SK-N-SH (cell line): Measurements from ENCODE around the gene COQ10B. TPM values are rescaled to one million over a fixed set of nuclear protein-coding genes. Genes with fewer than 3 reads are reported as not detected.

Source experiments
- CTCF ChIA-PET: fragments of 300-600, 350-600 bp; formaldehyde crosslinking; extraction: SDS; loops from one replicate; lab custom pipeline; 2021; lab: Yijun Ruan, JAX
- POLR2A ChIA-PET: fragments of 350-600 bp; sonication (Branson Sonifier 250); formaldehyde crosslinking; extraction: SDS; loops from one replicate; lab custom pipeline; 2020; ENCODE audit warnings: antibody characterized with exemption, inconsistent platforms; lab: Yijun Ruan, JAX
- DNase-seq: peaks from one replicate; pipeline ENCODE4 v3.0.0; 2012
- H2AFZ ChIP-seq: fragments of 200-600 bp; sonication (generic); 2 replicates; pipeline ENCODE4 v1.8.1; 2016; ENCODE audit warnings: antibody characterized with exemption, mild to moderate bottlenecking, low read depth
- H3F3A ChIP-seq: fragments of 200-600 bp; sonication (generic); replicated peaks from 2 replicates; pipeline ENCODE3; 2016; ENCODE audit warnings: antibody characterized with exemption, mild to moderate bottlenecking; ENCODE audit not compliant: insufficient read depth
- H3K27ac ChIP-seq, 2 experiments: fragments of 200-500 bp in 1 of 2; fragments of 200-600 bp in 1 of 2; sonication (Bioruptor generic) in 1 of 2; sonication (generic), shearing (Covaris generic) in 1 of 2; 2 replicates each; pipeline versions ENCODE4 v1.5.1 to v1.6.1; 2014 to 2016; ENCODE audit warnings: low read depth in 2 of 2, inconsistent platforms in 1 of 2, low read length in 1 of 2, mild to moderate bottlenecking in 1 of 2, mixed read lengths in 1 of 2
- H3K27me3 ChIP-seq: fragments of 200-600 bp; sonication (generic), shearing (Covaris generic); 2 replicates; pipeline ENCODE4 v1.6.1; 2016; ENCODE audit warnings: mixed run types; ENCODE audit not compliant: insufficient read depth
- H3K36me3 ChIP-seq, 2 experiments: fragments of 200-500 bp in 1 of 2; fragments of 200-600 bp in 1 of 2; sonication (Bioruptor generic) in 1 of 2; sonication (generic) in 1 of 2; replicated peaks in 1 of 2; 2 replicates each; pipeline versions ENCODE3 to v1.5.1; 2014 to 2016; ENCODE audit warnings: low read length in 1 of 2, mild to moderate bottlenecking in 1 of 2; ENCODE audit not compliant: insufficient read depth in 2 of 2, control insufficient read depth in 1 of 2
- H3K4me1 ChIP-seq, 2 experiments: fragments of 200-500 bp in 1 of 2; fragments of 200-600 bp in 1 of 2; sonication (Bioruptor generic) in 1 of 2; sonication (generic), shearing (Covaris generic) in 1 of 2; 2 replicates each; pipeline versions ENCODE4 v1.5.1 to v1.6.1; 2014 to 2016; ENCODE audit warnings: low read depth in 1 of 2, low read length in 1 of 2, mixed run types in 1 of 2; ENCODE audit not compliant: insufficient read depth in 2 of 2, control insufficient read depth in 1 of 2
- H3K4me2 ChIP-seq: fragments of 200-600 bp; sonication (generic), shearing (Covaris generic); 2 replicates; pipeline ENCODE4 v1.6.1; 2017; ENCODE audit warnings: mixed run types
- H3K4me3 ChIP-seq, 2 experiments: fragments of 200-500 bp in 1 of 2; fragments of 200-600 bp in 1 of 2; sonication (Bioruptor generic) in 1 of 2; sonication (generic), shearing (Covaris generic) in 1 of 2; 2 replicates each; pipeline versions ENCODE4 v1.5.1 to v1.8.1; 2014 to 2016; ENCODE audit warnings: low read depth in 2 of 2, inconsistent platforms in 1 of 2, low read length in 1 of 2, mild to moderate bottlenecking in 1 of 2, mixed read lengths in 1 of 2, moderate library complexity in 1 of 2
- H3K79me2 ChIP-seq: fragments of 200-600 bp; sonication (generic); 2 replicates; pipeline ENCODE4 v1.8.1; 2017; ENCODE audit warnings: mild to moderate bottlenecking; ENCODE audit not compliant: insufficient read depth
- H3K9ac ChIP-seq: fragments of 200-600 bp; sonication (generic); 2 replicates; pipeline ENCODE4 v1.6.1; 2017; ENCODE audit warnings: mixed run types
- H3K9me2 ChIP-seq: fragments of 200-600 bp; sonication (generic); 2 replicates; pipeline ENCODE4 v1.6.1; 2017; ENCODE audit warnings: mixed run types
- H3K9me3 ChIP-seq: fragments of 200-600 bp; sonication (generic); 2 replicates; pipeline ENCODE4 v1.6.1; 2017; ENCODE audit warnings: mixed run types, mild to moderate bottlenecking, moderate library complexity
- H4K20me1 ChIP-seq: fragments of 200-600 bp; sonication (generic); 2 replicates; pipeline ENCODE4 v1.6.1; 2017; ENCODE audit warnings: mild to moderate bottlenecking, mixed run types; ENCODE audit not compliant: insufficient read depth
- GABPA ChIP-seq: IDR thresholded peaks from 2 replicates; pipeline ENCODE4 v1.4.0; 2012; ENCODE audit warnings: low read depth, mild to moderate bottlenecking
- NRF1 ChIP-seq: IDR thresholded peaks from 2 replicates; pipeline ENCODE4 v1.6.1; 2012; ENCODE audit warnings: low read depth, mild to moderate bottlenecking, low read length
- RAD21 ChIP-seq: IDR thresholded peaks from 2 replicates; pipeline ENCODE4 v1.6.1; 2012; ENCODE audit warnings: mild to moderate bottlenecking, low read length
- RFX5 ChIP-seq: IDR thresholded peaks from 2 replicates; pipeline ENCODE4 v1.6.1; 2012; ENCODE audit warnings: mild to moderate bottlenecking, improper control_type of control experiment, low read length
- SIN3A ChIP-seq: IDR thresholded peaks from 2 replicates; pipeline ENCODE4 v1.6.1; 2012; ENCODE audit warnings: low read depth, mild to moderate bottlenecking, low read length, moderate library complexity, borderline replicate concordance
- TAF1 ChIP-seq: IDR thresholded peaks from 2 replicates; pipeline ENCODE4 v1.6.1; 2012; ENCODE audit warnings: low read depth, mild to moderate bottlenecking, low read length, moderate library complexity, borderline replicate concordance
- YY1 ChIP-seq: IDR thresholded peaks from 2 replicates; pipeline ENCODE4 v1.4.0; 2012; ENCODE audit warnings: low read depth, mild to moderate bottlenecking
- WGBS: methylation state at CpG from one replicate; pipeline ENCODE4 v1.1.6; 2017; ENCODE audit warnings: low lambda C conversion rate; 5-methylcytosine and 5-hydroxymethylcytosine counted together
- polyA plus RNA-seq, 3 experiments: library from polyadenylated mRNA; depleted of rRNA; stranded (reverse); fragments of >200 nt; gene quantifications; 2 replicates each; pipeline ENCODE4 v1.2.3, GENCODE V29; 2012
- TF ChIP-seq, protein P1 (sequence below): fragments of 200-600 bp; sonication (generic); IDR thresholded peaks from 2 replicates; pipeline ENCODE4 v1.6.1; 2017; ENCODE audit warnings: antibody characterized with exemption, mild to moderate bottlenecking, moderate library complexity
- TF ChIP-seq, protein P2 (sequence below): IDR thresholded peaks from 2 replicates; pipeline ENCODE4 v1.4.0; 2012; ENCODE audit warnings: low read depth, borderline replicate concordance
- TF ChIP-seq, protein P3 (sequence below): IDR thresholded peaks from 2 replicates; pipeline ENCODE4 v1.4.0; 2012; ENCODE audit warnings: low read depth

The COQ10B gene
- polyA plus RNA-seq, 1 of the 3 experiments (the other 2 are of a cell fraction): 3.6 TPM

DNA sequence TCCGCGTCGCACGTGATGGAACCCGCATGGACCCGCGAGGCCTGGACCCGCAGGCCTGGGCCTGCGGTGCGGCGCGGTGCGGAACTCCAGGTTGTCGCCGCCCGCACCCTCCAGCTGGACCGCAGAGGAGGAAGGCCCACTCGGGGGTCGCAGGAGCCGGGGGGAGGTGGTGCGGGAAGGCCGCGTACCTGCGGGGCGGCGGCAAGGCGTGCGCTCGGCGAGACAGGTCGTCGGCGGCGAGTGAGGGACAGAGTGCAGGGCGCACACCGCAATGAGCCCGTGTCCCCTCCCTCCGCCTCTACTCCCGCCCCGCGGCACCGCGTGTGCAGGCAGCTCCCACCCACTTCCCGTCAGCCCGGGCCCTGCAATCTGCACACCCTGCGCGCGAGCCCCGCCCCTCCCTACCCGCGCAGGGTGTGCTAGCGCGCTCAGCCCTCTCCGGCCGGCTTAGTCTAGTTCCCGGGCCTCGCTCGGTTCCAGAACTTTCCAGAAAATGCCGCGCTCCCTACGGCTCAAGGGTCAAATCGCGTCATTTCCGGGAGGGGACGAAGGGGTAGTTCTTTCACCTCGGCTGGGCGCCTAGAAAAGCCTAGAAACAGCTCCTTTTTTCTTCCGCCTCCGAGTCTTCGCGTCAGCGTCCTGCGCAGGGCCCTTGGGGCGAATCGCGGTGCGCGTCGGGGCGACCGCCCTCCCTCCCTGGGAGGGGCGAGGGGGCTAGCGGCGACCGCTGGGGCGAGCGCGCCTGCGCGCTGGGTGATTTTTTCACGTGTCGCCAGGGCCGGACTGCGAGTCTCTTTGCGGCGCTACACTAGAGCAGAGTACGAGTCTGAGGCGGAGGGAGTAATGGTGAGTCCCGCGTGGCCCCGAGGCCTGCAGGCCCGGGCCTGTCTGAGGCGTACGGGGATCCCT lies 46.5 kb downstream of the COQ10B start, which contains the start of the genes HSPD1 and HSPE1 (continued):
- TF ChIP-seq TAF1 (peak; percentile 93), SIN3A (peak; percentile 72), RAD21 (no peak), GABPA (peak; percentile 83), YY1 (peak; percentile 67)
- TF ChIP-seq, protein P1, sequence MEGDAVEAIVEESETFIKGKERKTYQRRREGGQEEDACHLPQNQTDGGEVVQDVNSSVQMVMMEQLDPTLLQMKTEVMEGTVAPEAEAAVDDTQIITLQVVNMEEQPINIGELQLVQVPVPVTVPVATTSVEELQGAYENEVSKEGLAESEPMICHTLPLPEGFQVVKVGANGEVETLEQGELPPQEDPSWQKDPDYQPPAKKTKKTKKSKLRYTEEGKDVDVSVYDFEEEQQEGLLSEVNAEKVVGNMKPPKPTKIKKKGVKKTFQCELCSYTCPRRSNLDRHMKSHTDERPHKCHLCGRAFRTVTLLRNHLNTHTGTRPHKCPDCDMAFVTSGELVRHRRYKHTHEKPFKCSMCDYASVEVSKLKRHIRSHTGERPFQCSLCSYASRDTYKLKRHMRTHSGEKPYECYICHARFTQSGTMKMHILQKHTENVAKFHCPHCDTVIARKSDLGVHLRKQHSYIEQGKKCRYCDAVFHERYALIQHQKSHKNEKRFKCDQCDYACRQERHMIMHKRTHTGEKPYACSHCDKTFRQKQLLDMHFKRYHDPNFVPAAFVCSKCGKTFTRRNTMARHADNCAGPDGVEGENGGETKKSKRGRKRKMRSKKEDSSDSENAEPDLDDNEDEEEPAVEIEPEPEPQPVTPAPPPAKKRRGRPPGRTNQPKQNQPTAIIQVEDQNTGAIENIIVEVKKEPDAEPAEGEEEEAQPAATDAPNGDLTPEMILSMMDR: no peak
- TF ChIP-seq, protein P2, sequence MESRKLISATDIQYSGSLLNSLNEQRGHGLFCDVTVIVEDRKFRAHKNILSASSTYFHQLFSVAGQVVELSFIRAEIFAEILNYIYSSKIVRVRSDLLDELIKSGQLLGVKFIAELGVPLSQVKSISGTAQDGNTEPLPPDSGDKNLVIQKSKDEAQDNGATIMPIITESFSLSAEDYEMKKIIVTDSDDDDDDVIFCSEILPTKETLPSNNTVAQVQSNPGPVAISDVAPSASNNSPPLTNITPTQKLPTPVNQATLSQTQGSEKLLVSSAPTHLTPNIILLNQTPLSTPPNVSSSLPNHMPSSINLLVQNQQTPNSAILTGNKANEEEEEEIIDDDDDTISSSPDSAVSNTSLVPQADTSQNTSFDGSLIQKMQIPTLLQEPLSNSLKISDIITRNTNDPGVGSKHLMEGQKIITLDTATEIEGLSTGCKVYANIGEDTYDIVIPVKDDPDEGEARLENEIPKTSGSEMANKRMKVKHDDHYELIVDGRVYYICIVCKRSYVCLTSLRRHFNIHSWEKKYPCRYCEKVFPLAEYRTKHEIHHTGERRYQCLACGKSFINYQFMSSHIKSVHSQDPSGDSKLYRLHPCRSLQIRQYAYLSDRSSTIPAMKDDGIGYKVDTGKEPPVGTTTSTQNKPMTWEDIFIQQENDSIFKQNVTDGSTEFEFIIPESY: peak; percentile 65; the same call in 1 of the 2 replicates
- TF ChIP-seq, protein P3, sequence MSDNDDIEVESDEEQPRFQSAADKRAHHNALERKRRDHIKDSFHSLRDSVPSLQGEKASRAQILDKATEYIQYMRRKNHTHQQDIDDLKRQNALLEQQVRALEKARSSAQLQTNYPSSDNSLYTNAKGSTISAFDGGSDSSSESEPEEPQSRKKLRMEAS: peak; percentile 90

DNA sequence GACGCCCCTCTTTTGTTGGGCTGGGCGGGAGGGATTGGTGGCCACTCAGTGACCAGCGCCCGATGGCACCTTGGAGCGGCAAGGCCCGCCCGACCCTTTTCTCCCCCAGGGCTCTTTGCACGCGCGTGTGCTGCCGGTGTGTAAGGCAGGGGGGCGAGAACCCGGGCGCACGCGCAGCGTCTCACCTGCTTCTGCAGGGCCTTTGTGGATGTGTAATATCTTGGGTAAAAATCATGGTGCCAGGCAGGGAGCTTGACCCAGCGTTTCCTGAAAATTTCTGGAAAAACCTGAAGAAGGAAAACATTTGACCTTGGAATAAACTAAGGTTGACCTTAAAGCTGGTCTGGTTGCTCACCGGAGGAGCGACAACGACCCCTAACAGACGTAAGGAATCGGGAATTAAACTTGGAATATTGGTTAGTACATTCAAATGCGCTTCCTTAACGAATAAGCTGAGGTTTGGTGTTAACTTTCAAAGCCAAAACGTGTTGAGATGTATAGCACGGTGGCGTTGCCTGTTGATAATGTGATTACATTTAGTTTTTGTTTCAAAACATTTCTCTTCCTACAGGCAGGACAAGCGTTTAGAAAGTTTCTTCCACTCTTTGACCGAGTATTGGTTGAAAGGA lies 47.3 kb downstream of the COQ10B start:
- H3K9me2 ChIP-seq: no peaks in the 10 kb centered on the region
- peak overlapping the region; percentile 73 for H3K9ac ChIP-seq
- H2AFZ ChIP-seq: peak overlapping the region; percentile 15
- no peaks in the 10 kb centered on the region for H3K27me3 ChIP-seq
- peaks cover 32% of the 10 kb centered on the region for H4K20me1 ChIP-seq
- peak overlapping the region; percentile 90 for H3K4me2 ChIP-seq
- TF ChIP-seq RFX5 (no peak), SIN3A (peak; percentile 13; the same call in 1 of the 2 replicates), NRF1 (peak; percentile 53)
- TF ChIP-seq, protein P1: no peak
- no peaks in the 10 kb centered on the region for H3K9me3 ChIP-seq
- peaks cover 26% of the 10 kb centered on the region in 2 experiments for H3K4me1 ChIP-seq
- peaks cover 84% of the 10 kb centered on the region for H3K79me2 ChIP-seq
- H3K27ac ChIP-seq: peak overlapping the region; percentile 88 to 98
- WGBS: under 1% methylated on average over 27 of the region's 30 CpGs
- no peak for DNase-seq
- H3K4me3 ChIP-seq: peak overlapping the region; percentile 71 to 92
- peaks cover 52 to 57% of the 10 kb centered on the region in 2 experiments for H3K36me3 ChIP-seq
- ChIA-PET CTCF (interaction anchor here (0.8 to 2.0 kb wide), 5 partner anchors 12 to 51 kb away, joined by 3 to 11 read pairs (median 3); partner anchors contain the start of gene MOB4), POLR2A (interaction anchor here (0.6 to 3.4 kb wide), 8 partner anchors 9 to 206 kb away, joined by 3 to 46 read pairs (median 6); partner anchors contain the start of genes COQ10B, MOB4 and SF3B1)
- H3F3A ChIP-seq: peaks cover 13% of the 10 kb centered on the region
